HepG2 (cell line): ENCODE results near the gene NLRC5. TPM values are rescaled to one million over a fixed set of nuclear protein-coding genes. Genes with fewer than 3 reads are reported as not detected.
A peak's percentile ranks its signal among the peaks of the same experiment; 100 is the strongest.

Source experiments
- ATAC-seq: fragments of 200-7000 bp; cut with Tn5 transposase; 3 replicates; pipeline ENCODE4 v1.9.1; 2020; ENCODE audit warnings: mild to moderate bottlenecking, moderate library complexity
- BruUV-seq: library from RNA; stranded (reverse); fragments of 400-500 nt; replicated peaks from 2 replicates; lab custom pipeline; 2021; lab: Mats Ljungman, UMichigan
- CTCF ChIA-PET: fragments of 300-600 bp; formaldehyde crosslinking; extraction: SDS; loops from one replicate; lab custom pipeline; 2021; ENCODE audit warnings: low total read pairs, inconsistent platforms, low intra/inter-chr PET ratio; lab: Yijun Ruan, JAX
- POLR2A ChIA-PET: fragments of 350-600 bp; sonication (Branson Sonifier 250); formaldehyde crosslinking; loops from one replicate; lab custom pipeline; 2020; ENCODE audit warnings: antibody characterized with exemption, inconsistent platforms; lab: Yijun Ruan, JAX
- DNase-seq: peaks from one replicate; pipeline ENCODE4 v3.0.0-alpha.2; 2015; ENCODE audit warnings: low spot score
- FAIRE-seq: peaks from 3 replicates; lab custom pipeline; 2011; peaks lifted over from hg19 to GRCh38; lab: Jason Lieb, UNC
- H2AFZ ChIP-seq: one replicate; pipeline ENCODE4 v1.6.1; 2011; ENCODE audit warnings: low read length, inconsistent platforms
- H3K27ac ChIP-seq: fragments of 300-600 bp; 3 replicates; pipeline ENCODE4 v1.8.0; 2011; ENCODE audit warnings: mixed run types, mild to moderate bottlenecking, mixed read lengths, low read length, inconsistent platforms; ENCODE audit not compliant: insufficient read depth; ENCODE audit errors: extremely low read length
- H3K27me3 ChIP-seq, 2 experiments: fragments of 200-600 bp in 1 of 2; 2 replicates in 1 of 2; 3 replicates in 1 of 2; pipeline versions ENCODE4 v1.6.0 to v1.8.0; 2011; ENCODE audit warnings: low read length in 2 of 2, mild to moderate bottlenecking in 2 of 2, moderate library complexity in 2 of 2, inconsistent platforms in 1 of 2; ENCODE audit not compliant: insufficient read depth in 2 of 2, control insufficient read depth in 1 of 2
- H3K36me3 ChIP-seq, 2 experiments: fragments of 200-600 bp in 1 of 2; replicated peaks in 1 of 2; 2 replicates in 1 of 2; 3 replicates in 1 of 2; pipeline versions ENCODE4 v1.5.1 to v1.8.0; 2011; ENCODE audit warnings: low read length in 2 of 2, inconsistent platforms in 1 of 2; ENCODE audit not compliant: insufficient read depth in 2 of 2, control insufficient read depth in 1 of 2
- H3K4me1 ChIP-seq: 2 replicates; pipeline ENCODE4 v1.5.1; 2012; ENCODE audit warnings: low read length, inconsistent platforms; ENCODE audit not compliant: insufficient read depth
- H3K4me2 ChIP-seq: 2 replicates; pipeline ENCODE4 v1.6.0; 2011; ENCODE audit warnings: low read depth, low read length, inconsistent platforms
- H3K4me3 ChIP-seq, 3 experiments: fragments of 200-600 bp in 1 of 3; sonication (generic), shearing (Covaris generic) in 1 of 3; replicated peaks in 1 of 3; 2 replicates each; pipeline ENCODE4 v1.5.1; 2011 to 2016; ENCODE audit warnings: low read length in 3 of 3, inconsistent platforms in 2 of 3, low read depth in 2 of 3, mild to moderate bottlenecking in 2 of 3, control low read depth in 1 of 3, mixed read lengths in 1 of 3; ENCODE audit not compliant: insufficient read depth in 1 of 3
- H3K79me2 ChIP-seq: one replicate; pipeline ENCODE4 v1.6.1; 2011; ENCODE audit warnings: low read length, inconsistent platforms; ENCODE audit not compliant: insufficient read depth
- H3K9ac ChIP-seq: 2 replicates; pipeline ENCODE4 v1.6.0; 2011; ENCODE audit warnings: mild to moderate bottlenecking, low read depth, low read length, inconsistent platforms; ENCODE audit not compliant: insufficient read depth
- H3K9me3 ChIP-seq: 2 replicates; pipeline ENCODE4 v1.5.1; 2012; ENCODE audit warnings: mild to moderate bottlenecking, low read length
- H4K20me1 ChIP-seq: 2 replicates; pipeline ENCODE4 v1.6.0; 2011; ENCODE audit warnings: inconsistent platforms, mild to moderate bottlenecking, low read length, moderate library complexity; ENCODE audit not compliant: insufficient read depth
- AHR ChIP-seq: IDR thresholded peaks from 2 replicates; pipeline ENCODE4 v1.6.1; 2018; ENCODE audit warnings: missing genetic modification reagents, missing compliant biosample characterization
- MAFF ChIP-seq: IDR thresholded peaks from 2 replicates; pipeline ENCODE4 v1.6.1; 2011; ENCODE audit warnings: low read depth, low read length, improper control_type of control experiment
- NRL ChIP-seq: sonication (generic); formaldehyde crosslinking; IDR thresholded peaks from 2 replicates; pipeline ENCODE4 v1.5.0; 2020; ENCODE audit warnings: missing genetic modification reagents, mild to moderate bottlenecking, moderate library complexity, borderline replicate concordance
- RFX1 ChIP-seq: fragments of 450-650 bp; IDR thresholded peaks from 2 replicates; pipeline ENCODE4 v1.6.1; 2017
- SOX5 ChIP-seq: IDR thresholded peaks from 2 replicates; pipeline ENCODE4 v1.6.1; 2016; ENCODE audit warnings: borderline replicate concordance
- ZFP41 ChIP-seq: sonication (generic); formaldehyde crosslinking; IDR thresholded peaks from 2 replicates; pipeline ENCODE4 v1.4.0; 2020; ENCODE audit warnings: mild to moderate bottlenecking, missing genetic modification reagents, borderline replicate concordance
- ZMYM3 ChIP-seq: sonication (generic); formaldehyde crosslinking; IDR thresholded peaks from 2 replicates; pipeline ENCODE4 v1.5.1; 2020; ENCODE audit warnings: mild to moderate bottlenecking, missing genetic modification reagents
- ZNF274 ChIP-seq: sonication (generic); formaldehyde crosslinking; IDR thresholded peaks from 2 replicates; pipeline ENCODE4 v1.5.1; 2020; ENCODE audit warnings: mild to moderate bottlenecking, missing genetic modification reagents
- ZNF30 ChIP-seq: sonication (generic); formaldehyde crosslinking; IDR thresholded peaks from 2 replicates; pipeline ENCODE4 v1.5.0; 2020; ENCODE audit warnings: mild to moderate bottlenecking, missing genetic modification reagents
- ZNF317 ChIP-seq: sonication (generic); formaldehyde crosslinking; IDR thresholded peaks from 2 replicates; pipeline ENCODE4 v1.5.0; 2020; ENCODE audit warnings: mild to moderate bottlenecking, missing genetic modification reagents
- ZNF33B ChIP-seq: sonication (generic); formaldehyde crosslinking; IDR thresholded peaks from 2 replicates; pipeline ENCODE4 v1.5.1; 2020; ENCODE audit warnings: mild to moderate bottlenecking, missing genetic modification reagents
- ZNF484 ChIP-seq: sonication (generic); formaldehyde crosslinking; IDR thresholded peaks from 2 replicates; pipeline ENCODE4 v1.5.1; 2020; ENCODE audit warnings: mild to moderate bottlenecking, low read depth, missing genetic modification reagents, borderline replicate concordance
- ZNF768 ChIP-seq: sonication (generic); formaldehyde crosslinking; IDR thresholded peaks from 2 replicates; pipeline ENCODE4 v1.4.0; 2020; ENCODE audit warnings: missing genetic modification reagents
- ZNF775 ChIP-seq: sonication (generic); formaldehyde crosslinking; IDR thresholded peaks from 2 replicates; pipeline ENCODE4 v1.4.0; 2020; ENCODE audit warnings: missing genetic modification reagents, mild to moderate bottlenecking, moderate library complexity, borderline replicate concordance
- WGBS: methylation state at CpG from one replicate; pipeline ENCODE4 v1.1.6; 2017; ENCODE audit warnings: low lambda C conversion rate; 5-methylcytosine and 5-hydroxymethylcytosine counted together
- in situ Hi-C: cut with HindIII; loops from 2 replicates; pipeline ENCODE4 v1.10.0; 2017; ENCODE audit warnings: low pct_unique_long_range_greater_than_20kb; ENCODE audit not compliant: extremely low pct_ligation_motif_present
- intact Hi-C: fragments of 100-400 bp; cut with micrococcal nuclease; formaldehyde crosslinking; loops from one replicate; pipeline ENCODE4 v1.10.0; 2022; ENCODE audit not compliant: unreplicated experiment
- polyA plus RNA-seq, 8 experiments: library from polyadenylated mRNA; depleted of rRNA in 3 of 8; stranded (reverse) in 7 of 8; unstranded in 1 of 8; fragments of >200 nt; fragmentation: Illumina TruSeq in 4 of 8; extraction: Trizol in 4 of 8; gene quantifications; 2 replicates each; pipeline versions ENCODE4 v1.2.1 to v1.2.3, GENCODE V29; 2011 to 2016; ENCODE audit warnings: low read depth in 4 of 8, missing spikeins in 1 of 8, mixed read lengths in 1 of 8; ENCODE audit not compliant: insufficient read depth in 1 of 8
- total RNA-seq, 5 experiments: library from RNA; depleted of rRNA; stranded (reverse); fragments of >200 nt; fragmentation: Illumina TruSeq; extraction: Trizol; gene quantifications; 2 replicates each; pipeline ENCODE4 v1.2.3, GENCODE V29; 2016; ENCODE audit warnings: low read depth in 1 of 5
- TF ChIP-seq, protein P1 (sequence below): sonication (generic); formaldehyde crosslinking; IDR thresholded peaks from 2 replicates; pipeline ENCODE4 v1.8.0; 2022; ENCODE audit warnings: mild to moderate bottlenecking, missing genetic modification reagents, moderate library complexity
- TF ChIP-seq, protein P2 (sequence below): IDR thresholded peaks from 2 replicates; pipeline ENCODE4 v1.6.1; 2016; ENCODE audit warnings: missing genetic modification reagents, missing compliant biosample characterization
- TF ChIP-seq, protein P3 (sequence below): sonication (generic); formaldehyde crosslinking; IDR thresholded peaks from 2 replicates; pipeline ENCODE4 v1.8.0; 2023; ENCODE audit warnings: mild to moderate bottlenecking, missing genetic modification reagents
- TF ChIP-seq, protein P4 (sequence below): sonication (generic); formaldehyde crosslinking; IDR thresholded peaks from 2 replicates; pipeline ENCODE4 v1.4.0; 2020; ENCODE audit warnings: mild to moderate bottlenecking, missing genetic modification reagents
- TF ChIP-seq, protein P5 (sequence below): sonication (generic); formaldehyde crosslinking; IDR thresholded peaks from 2 replicates; pipeline ENCODE4; 2020; ENCODE audit warnings: missing genetic modification reagents, mild to moderate bottlenecking, borderline replicate concordance

Gene NLRC5
- total and polyA plus RNA-seq, 2 of the 13 experiments (the other 11 are each of a cell fraction or from before 2014, with no cell fraction given) = 6.3 to 12.7 TPM

DNA sequence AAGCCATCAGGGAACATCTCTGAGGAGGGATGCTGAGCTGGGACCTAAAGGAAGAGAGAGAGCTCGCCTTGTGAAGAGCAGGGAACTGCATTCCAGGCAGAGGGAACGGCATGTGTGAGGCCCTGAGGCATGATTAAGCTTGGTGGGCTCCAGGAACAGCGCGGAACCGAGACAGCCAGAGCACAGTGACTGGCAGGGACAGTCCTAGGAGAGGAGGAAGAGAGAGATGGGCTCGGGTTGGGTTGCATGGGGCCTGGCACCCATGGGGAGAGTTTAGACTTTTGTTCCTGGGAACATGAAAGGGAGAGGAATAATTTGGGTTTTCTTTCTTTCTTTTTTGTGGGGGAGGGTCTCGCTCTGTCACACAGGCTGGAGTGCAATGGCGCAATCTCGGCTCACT is 63.8 kb downstream of the NLRC5 start (continued):
- no peak for TF ChIP-seq ZNF775 (CRISPR knock-in tag)
- TF ChIP-seq RFX1 = no peak
- no peak for TF ChIP-seq MAFF
- TF ChIP-seq ZNF484 = no peak
- no peak for TF ChIP-seq ZNF317 (CRISPR knock-in tag)
- no peak for TF ChIP-seq SOX5 (CRISPR knock-in tag)
- no peak for TF ChIP-seq AHR (CRISPR knock-in tag)
- TF ChIP-seq NRL (CRISPR knock-in tag) = no peak

DNA sequence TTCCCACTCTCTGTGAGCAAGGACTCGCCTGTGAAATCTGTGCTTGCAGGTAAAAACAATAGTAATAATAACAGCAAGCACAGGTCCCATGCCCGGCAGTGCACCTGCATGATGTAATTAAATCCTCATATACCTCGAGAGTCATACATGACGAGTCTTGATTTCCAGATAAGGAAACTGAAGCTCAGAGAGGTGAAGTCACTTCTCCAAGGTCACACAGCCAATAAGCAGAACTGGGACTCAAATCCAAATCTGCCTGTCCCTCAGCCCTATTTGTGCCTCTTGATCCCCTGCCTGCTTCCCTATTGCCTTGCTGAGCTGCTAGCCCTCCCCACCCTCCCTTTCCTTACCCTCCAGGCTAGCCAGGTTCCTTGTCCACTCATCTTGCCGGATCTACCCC is 65.0 kb downstream of the NLRC5 start:
- no peaks in the 10 kb centered on the region for H3K4me1 ChIP-seq
- intact Hi-C loops (no loop called here), in situ Hi-C loops (no loop called here)
- H2AFZ ChIP-seq = no peak overlapping the region
- ATAC-seq (no peak), FAIRE-seq (no peak), DNase-seq (no peak)
- ChIA-PET POLR2A (no interaction called here), CTCF (no interaction called here)
- H3K4me2 ChIP-seq = no peak overlapping the region
- H4K20me1 ChIP-seq = no peaks in the 10 kb centered on the region
- H3K27me3 ChIP-seq = peaks cover 2 to 30% of the 10 kb centered on the region in 2 experiments
- H3K27ac ChIP-seq = no peak overlapping the region
- no peaks in the 10 kb centered on the region for H3K9me3 ChIP-seq
- no peak overlapping the region for H3K9ac ChIP-seq
- 56% methylated on average over 5 of the region's 5 CpGs for WGBS
- no peak overlapping the region for H3K4me3 ChIP-seq
- no peaks in the 10 kb centered on the region for H3K36me3 ChIP-seq
- BruUV-seq = no TSS peak
- no peaks in the 10 kb centered on the region for H3K79me2 ChIP-seq
- TF ChIP-seq, protein P1, sequence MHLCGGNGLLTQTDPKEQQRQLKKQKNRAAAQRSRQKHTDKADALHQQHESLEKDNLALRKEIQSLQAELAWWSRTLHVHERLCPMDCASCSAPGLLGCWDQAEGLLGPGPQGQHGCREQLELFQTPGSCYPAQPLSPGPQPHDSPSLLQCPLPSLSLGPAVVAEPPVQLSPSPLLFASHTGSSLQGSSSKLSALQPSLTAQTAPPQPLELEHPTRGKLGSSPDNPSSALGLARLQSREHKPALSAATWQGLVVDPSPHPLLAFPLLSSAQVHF = no peak
- TF ChIP-seq, protein P2, sequence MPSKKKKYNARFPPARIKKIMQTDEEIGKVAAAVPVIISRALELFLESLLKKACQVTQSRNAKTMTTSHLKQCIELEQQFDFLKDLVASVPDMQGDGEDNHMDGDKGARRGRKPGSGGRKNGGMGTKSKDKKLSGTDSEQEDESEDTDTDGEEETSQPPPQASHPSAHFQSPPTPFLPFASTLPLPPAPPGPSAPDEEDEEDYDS (CRISPR knock-in tag) = no peak
- TF ChIP-seq, protein P3, sequence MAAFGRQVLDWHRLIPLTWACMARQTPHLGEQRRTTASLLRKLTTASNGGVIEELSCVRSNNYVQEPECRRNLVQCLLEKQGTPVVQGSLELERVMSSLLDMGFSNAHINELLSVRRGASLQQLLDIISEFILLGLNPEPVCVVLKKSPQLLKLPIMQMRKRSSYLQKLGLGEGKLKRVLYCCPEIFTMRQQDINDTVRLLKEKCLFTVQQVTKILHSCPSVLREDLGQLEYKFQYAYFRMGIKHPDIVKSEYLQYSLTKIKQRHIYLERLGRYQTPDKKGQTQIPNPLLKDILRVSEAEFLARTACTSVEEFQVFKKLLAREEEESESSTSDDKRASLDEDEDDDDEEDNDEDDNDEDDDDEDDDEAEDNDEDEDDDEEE (CRISPR knock-in tag) = no peak
- TF ChIP-seq ZNF30 (no peak), ZFP41 (no peak), ZNF274 (CRISPR knock-in tag) (no peak), ZNF768 (CRISPR knock-in tag) (peak; percentile 80; the same call in 1 of the 2 replicates), ZNF33B (CRISPR knock-in tag) (no peak), ZMYM3 (CRISPR knock-in tag) (peak; percentile 39; the same call in 1 of the 2 replicates)
- TF ChIP-seq, protein P4, sequence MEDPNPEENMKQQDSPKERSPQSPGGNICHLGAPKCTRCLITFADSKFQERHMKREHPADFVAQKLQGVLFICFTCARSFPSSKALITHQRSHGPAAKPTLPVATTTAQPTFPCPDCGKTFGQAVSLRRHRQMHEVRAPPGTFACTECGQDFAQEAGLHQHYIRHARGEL (CRISPR knock-in tag) = no peak
- TF ChIP-seq, protein P5, sequence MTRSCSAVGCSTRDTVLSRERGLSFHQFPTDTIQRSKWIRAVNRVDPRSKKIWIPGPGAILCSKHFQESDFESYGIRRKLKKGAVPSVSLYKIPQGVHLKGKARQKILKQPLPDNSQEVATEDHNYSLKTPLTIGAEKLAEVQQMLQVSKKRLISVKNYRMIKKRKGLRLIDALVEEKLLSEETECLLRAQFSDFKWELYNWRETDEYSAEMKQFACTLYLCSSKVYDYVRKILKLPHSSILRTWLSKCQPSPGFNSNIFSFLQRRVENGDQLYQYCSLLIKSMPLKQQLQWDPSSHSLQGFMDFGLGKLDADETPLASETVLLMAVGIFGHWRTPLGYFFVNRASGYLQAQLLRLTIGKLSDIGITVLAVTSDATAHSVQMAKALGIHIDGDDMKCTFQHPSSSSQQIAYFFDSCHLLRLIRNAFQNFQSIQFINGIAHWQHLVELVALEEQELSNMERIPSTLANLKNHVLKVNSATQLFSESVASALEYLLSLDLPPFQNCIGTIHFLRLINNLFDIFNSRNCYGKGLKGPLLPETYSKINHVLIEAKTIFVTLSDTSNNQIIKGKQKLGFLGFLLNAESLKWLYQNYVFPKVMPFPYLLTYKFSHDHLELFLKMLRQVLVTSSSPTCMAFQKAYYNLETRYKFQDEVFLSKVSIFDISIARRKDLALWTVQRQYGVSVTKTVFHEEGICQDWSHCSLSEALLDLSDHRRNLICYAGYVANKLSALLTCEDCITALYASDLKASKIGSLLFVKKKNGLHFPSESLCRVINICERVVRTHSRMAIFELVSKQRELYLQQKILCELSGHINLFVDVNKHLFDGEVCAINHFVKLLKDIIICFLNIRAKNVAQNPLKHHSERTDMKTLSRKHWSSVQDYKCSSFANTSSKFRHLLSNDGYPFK (CRISPR knock-in tag) = no peak
